ENCODE results near the gene ANO2. TPM values are rescaled to one million over a fixed set of nuclear protein-coding genes. Genes with fewer than 3 reads are reported as not detected.

Gene ANO2
- total RNA-seq, 3 donors from 2014 or later (not counting 1 experiment from before 2014, with no cell fraction given), result not detected

GRCh38 chr12:5910790-5911548 is 34.1 kb downstream of the ANO2 start:
- no peak for TF ChIP-seq CTCF (IDR thresholded peaks at IDR 0.05)
- intact Hi-C loops (cut with micrococcal nuclease), result no loop called here
- no peaks in the 10 kb centered on the region for H3K27me3 ChIP-seq (ENCODE audit: control insufficient read depth, insufficient read depth, low read length)
- peaks cover 7 to 12% of the 10 kb centered on the region in 2 donors for H3K27me3 Mint-ChIP-seq (ENCODE audit: low read depth in 2 of 2)
- no peak overlapping the region for H3K27ac Mint-ChIP-seq
- no peak overlapping the region for H3K27ac ChIP-seq (ENCODE audit: low read length)
- no peak overlapping the region for H3K4me3 Mint-ChIP-seq
- 71% methylated on average over 7 of the region's 7 CpGs for WGBS (ENCODE audit: insufficient coverage)
- H3K9me3 Mint-ChIP-seq, result no peaks in the 10 kb centered on the region
- no peaks in the 10 kb centered on the region for H3K36me3 ChIP-seq (ENCODE audit: control insufficient read depth, insufficient read depth, low read length)
- no peaks in the 10 kb centered on the region for H3K36me3 Mint-ChIP-seq
- H3K4me1 Mint-ChIP-seq, result no peaks in the 10 kb centered on the region
- ATAC-seq, result no peak
- no peaks in the 10 kb centered on the region for H3K4me1 ChIP-seq (ENCODE audit: control insufficient read depth, insufficient read depth, low read length)
- no peak for DNase-seq
- no peaks in the 10 kb centered on the region for H3K9me3 ChIP-seq (ENCODE audit: control insufficient read depth, insufficient read depth, low read length)
- H3K4me3 ChIP-seq (ENCODE audit: low read length), result no peak overlapping the region

GRCh38 chr12:5909560-5909959 is 35.5 kb downstream of the ANO2 start:
- ATAC-seq, result no peak
- no peak for TF ChIP-seq CTCF (IDR thresholded peaks at IDR 0.05)
- no peak overlapping the region for H3K4me3 Mint-ChIP-seq
- H3K36me3 Mint-ChIP-seq, result no peaks in the 10 kb centered on the region
- Histone ChIP-seq H3K27me3 (ENCODE audit: control insufficient read depth, insufficient read depth, low read length) (no peaks in the 10 kb centered on the region), H3K4me1 (ENCODE audit: control insufficient read depth, insufficient read depth, low read length) (no peaks in the 10 kb centered on the region), H3K9me3 (ENCODE audit: control insufficient read depth, insufficient read depth, low read length) (no peaks in the 10 kb centered on the region), H3K36me3 (ENCODE audit: control insufficient read depth, insufficient read depth, low read length) (no peaks in the 10 kb centered on the region), H3K4me3 (ENCODE audit: low read length) (no peak overlapping the region), H3K27ac (ENCODE audit: low read length) (no peak overlapping the region)
- no peak overlapping the region for H3K27ac Mint-ChIP-seq
- WGBS (ENCODE audit: insufficient coverage), result 84% methylated on average over 5 of the region's 5 CpGs
- H3K9me3 Mint-ChIP-seq, result no peaks in the 10 kb centered on the region
- intact Hi-C loops (cut with micrococcal nuclease), result no loop called here
- H3K27me3 Mint-ChIP-seq (ENCODE audit: low read depth in 2 of 2), result peaks cover 3 to 12% of the 10 kb centered on the region in 2 donors
- DNase-seq, result no peak
- H3K4me1 Mint-ChIP-seq, result no peaks in the 10 kb centered on the region

- no peak for TF ChIP-seq CTCF (IDR thresholded peaks at IDR 0.05)
- no peak overlapping the region for H3K4me3 ChIP-seq (ENCODE audit: low read length)
- no peak for ATAC-seq
- no peak for DNase-seq
- Mint-ChIP-seq H3K27ac (no peak overlapping the region), H3K4me3 (no peak overlapping the region), H3K27me3 (ENCODE audit: low read depth in 2 of 2) (peaks cover 3 to 12% of the 10 kb centered on the region in 2 donors), H3K36me3 (no peaks in the 10 kb centered on the region), H3K4me1 (no peaks in the 10 kb centered on the region), H3K9me3 (no peaks in the 10 kb centered on the region)
- H3K27me3 ChIP-seq (ENCODE audit: control insufficient read depth, insufficient read depth, low read length), result no peaks in the 10 kb centered on the region
- intact Hi-C loops (cut with micrococcal nuclease), result no loop called here
- WGBS (ENCODE audit: insufficient coverage), result 80% methylated on average over 7 of the region's 7 CpGs
- H3K27ac ChIP-seq (ENCODE audit: low read length), result no peak overlapping the region
- no peaks in the 10 kb centered on the region for H3K36me3 ChIP-seq (ENCODE audit: control insufficient read depth, insufficient read depth, low read length)
- no peaks in the 10 kb centered on the region for H3K4me1 ChIP-seq (ENCODE audit: control insufficient read depth, insufficient read depth, low read length)
- no peaks in the 10 kb centered on the region for H3K9me3 ChIP-seq (ENCODE audit: control insufficient read depth, insufficient read depth, low read length)
Measured at GRCh38 chr12:5908251-5908650, 36.8 kb downstream of the ANO2 start.

- H3K9me3 ChIP-seq (ENCODE audit: control insufficient read depth, insufficient read depth, low read length), result no peaks in the 10 kb centered on the region
- Mint-ChIP-seq H3K4me1 (no peaks in the 10 kb centered on the region), H3K27me3 (ENCODE audit: low read depth in 2 of 2) (peaks cover 3 to 12% of the 10 kb centered on the region in 2 donors), H3K9me3 (no peaks in the 10 kb centered on the region), H3K36me3 (no peaks in the 10 kb centered on the region), H3K4me3 (no peak overlapping the region), H3K27ac (no peak overlapping the region)
- WGBS (ENCODE audit: insufficient coverage), result 34% methylated on average over 10 of the region's 10 CpGs
- ATAC-seq, result no peak
- no peak for DNase-seq
- TF ChIP-seq CTCF (IDR thresholded peaks at IDR 0.05), result no peak
- no peaks in the 10 kb centered on the region for H3K36me3 ChIP-seq (ENCODE audit: control insufficient read depth, insufficient read depth, low read length)
- H3K4me3 ChIP-seq (ENCODE audit: low read length), result no peak overlapping the region
- intact Hi-C loops (cut with micrococcal nuclease), result no loop called here
- no peak overlapping the region for H3K27ac ChIP-seq (ENCODE audit: low read length)
- no peaks in the 10 kb centered on the region for H3K4me1 ChIP-seq (ENCODE audit: control insufficient read depth, insufficient read depth, low read length)
- no peaks in the 10 kb centered on the region for H3K27me3 ChIP-seq (ENCODE audit: control insufficient read depth, insufficient read depth, low read length)
Measured at GRCh38 chr12:5907807-5908206, 37.3 kb downstream of the ANO2 start.
